GM12891 (cell line): ENCODE results near the gene AGTPBP1.

Experiments
- POLR2A ChIP-seq: IDR thresholded peaks from 2 replicates; pipeline ENCODE4 v1.6.1; 2011; ENCODE audit warnings: low read depth, low read length, control low read depth
- POLR2AphosphoS5 ChIP-seq: IDR thresholded peaks from 2 replicates; pipeline ENCODE4 v1.6.1; 2011; ENCODE audit warnings: low read depth, low read length, control low read depth
- POU2F2 ChIP-seq: IDR thresholded peaks from 2 replicates; pipeline ENCODE4 v1.6.1; 2011; ENCODE audit warnings: low read depth, mild to moderate bottlenecking, control low read depth, low read length, moderate library complexity
- SPI1 ChIP-seq: IDR thresholded peaks from 2 replicates; pipeline ENCODE4 v1.6.1; 2011; ENCODE audit warnings: low read depth, low read length, control low read depth
- TAF1 ChIP-seq: IDR thresholded peaks from 2 replicates; pipeline ENCODE4 v1.6.1; 2011; ENCODE audit warnings: low read depth, low read length, control low read depth

- no peak for TF ChIP-seq POLR2A
- TF ChIP-seq SPI1: no peak
- no peak for TF ChIP-seq TAF1
- no peak for TF ChIP-seq POLR2AphosphoS5
- no peak for TF ChIP-seq POU2F2
Observed at GRCh38 chr9:85502815-85503655, 238.7 kb downstream of the AGTPBP1 start.
